Ishikawa (cell line): ENCODE results near the gene CACNA1H.

Experiments
- CEBPB ChIP-seq: IDR thresholded peaks from 2 replicates; pipeline ENCODE4 v1.6.1; 2012
- CREB1 ChIP-seq: IDR thresholded peaks from 2 replicates; pipeline ENCODE4 v1.6.1; 2012; ENCODE audit warnings: low read depth
- EGR1 ChIP-seq: IDR thresholded peaks from 2 replicates; pipeline ENCODE4 v1.6.1; 2012
- EP300 ChIP-seq: IDR thresholded peaks from 2 replicates; pipeline ENCODE4 v1.6.1; 2012; ENCODE audit warnings: borderline replicate concordance
- FOXM1 ChIP-seq: IDR thresholded peaks from 2 replicates; pipeline ENCODE4 v1.6.1; 2012; ENCODE audit warnings: low read depth, borderline replicate concordance
- MAX ChIP-seq: IDR thresholded peaks from 2 replicates; pipeline ENCODE4 v1.6.1; 2012
- NFIC ChIP-seq: IDR thresholded peaks from 2 replicates; pipeline ENCODE4 v1.6.1; 2012
- RAD21 ChIP-seq: IDR thresholded peaks from 2 replicates; pipeline ENCODE4 v1.6.1; 2012; ENCODE audit warnings: low read depth
- REST ChIP-seq: IDR thresholded peaks from 2 replicates; pipeline ENCODE4 v1.6.1; 2012; ENCODE audit warnings: low read depth, mild to moderate bottlenecking
- TAF1 ChIP-seq: IDR thresholded peaks from 2 replicates; pipeline ENCODE4 v1.6.1; 2012; ENCODE audit warnings: low read depth, mild to moderate bottlenecking
- TCF12 ChIP-seq: IDR thresholded peaks from 2 replicates; pipeline ENCODE4 v1.6.1; 2012; ENCODE audit warnings: low read depth
- TEAD4 ChIP-seq: IDR thresholded peaks from 2 replicates; pipeline ENCODE4 v1.6.1; 2012
- USF1 ChIP-seq: IDR thresholded peaks from 2 replicates; pipeline ENCODE4 v1.6.1; 2012
- YY1 ChIP-seq: IDR thresholded peaks from 2 replicates; pipeline ENCODE4 v1.6.1; 2012; ENCODE audit warnings: low read depth
- ZBTB7A ChIP-seq: IDR thresholded peaks from 2 replicates; pipeline ENCODE4 v1.6.1; 2012; ENCODE audit warnings: low read depth

CACNA1H gene

GRCh38 chr16:1129106-1129960 is 23.6 kb upstream of the CACNA1H start:
- TF ChIP-seq RAD21 = no peak
- TF ChIP-seq MAX = no peak
- no peak for TF ChIP-seq ZBTB7A
- no peak for TF ChIP-seq EP300
- no peak for TF ChIP-seq TAF1
- no peak for TF ChIP-seq TEAD4
- no peak for TF ChIP-seq USF1
- no peak for TF ChIP-seq CEBPB
- no peak for TF ChIP-seq TCF12
- TF ChIP-seq FOXM1 = no peak
- no peak for TF ChIP-seq EGR1
- no peak for TF ChIP-seq NFIC
- no peak for TF ChIP-seq YY1
- TF ChIP-seq REST = no peak
- TF ChIP-seq CREB1 = no peak

GRCh38 chr16:1130382-1130781 is 22.5 kb upstream of the CACNA1H start:
- TF ChIP-seq EGR1 (no peak), CEBPB (no peak), RAD21 (no peak), EP300 (no peak), USF1 (no peak), TAF1 (no peak), CREB1 (no peak), FOXM1 (no peak), YY1 (no peak), MAX (no peak), TCF12 (no peak), TEAD4 (no peak), ZBTB7A (no peak), REST (no peak), NFIC (no peak)

- TF ChIP-seq USF1 (no peak), MAX (no peak), TEAD4 (no peak), ZBTB7A (no peak), TCF12 (no peak), YY1 (no peak), RAD21 (no peak), CEBPB (no peak), TAF1 (no peak), EP300 (no peak)
Measured at GRCh38 chr16:1131378-1131994, 21.4 kb upstream of the CACNA1H start.

GRCh38 chr16:1132431-1132830 is 20.5 kb upstream of the CACNA1H start:
- no peak for TF ChIP-seq ZBTB7A
- no peak for TF ChIP-seq MAX
- no peak for TF ChIP-seq YY1
- no peak for TF ChIP-seq TCF12
- TF ChIP-seq EGR1 = no peak
- no peak for TF ChIP-seq REST
- TF ChIP-seq USF1 = no peak
- no peak for TF ChIP-seq TAF1
- TF ChIP-seq CREB1 = no peak
- TF ChIP-seq FOXM1 = no peak
- TF ChIP-seq TEAD4 = no peak
- TF ChIP-seq RAD21 = no peak
- TF ChIP-seq EP300 = no peak
- no peak for TF ChIP-seq CEBPB
- no peak for TF ChIP-seq NFIC
